ENCODE data around the gene AFF3.

DNA sequence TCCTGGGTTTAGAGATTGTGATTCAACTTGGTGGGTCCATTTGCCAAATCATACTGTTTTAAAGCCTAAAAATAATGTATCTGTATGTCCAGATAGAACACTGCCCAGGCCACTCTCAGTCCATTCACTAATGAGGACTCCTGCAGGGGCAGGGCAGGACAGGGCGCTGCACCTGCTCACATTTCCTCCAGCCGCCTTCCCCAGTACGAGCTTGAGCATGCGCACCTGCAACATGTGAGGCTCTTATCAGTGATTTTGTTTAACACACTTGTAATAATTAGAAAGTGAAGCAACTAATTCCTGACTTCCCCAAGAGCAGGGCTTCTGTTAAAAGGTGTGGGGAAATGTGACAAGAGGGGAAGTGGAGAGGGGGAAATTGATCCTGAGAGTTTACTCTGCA lies 89.7 kb downstream of the AFF3 start:
- no peak for TF ChIP-seq FOXM1 (IDR thresholded peaks at IDR 0.05; ENCODE audit: borderline replicate concordance)
- no peak for TF ChIP-seq ARNT (IDR thresholded peaks at IDR 0.05)
- TF ChIP-seq NFRKB (IDR thresholded peaks at IDR 0.05), result no peak
- TF ChIP-seq TARDBP (IDR thresholded peaks at IDR 0.05), result no peak
- no peak for TF ChIP-seq BHLHE40 (IDR thresholded peaks at IDR 0.05; ENCODE audit: borderline replicate concordance)
- no peak for TF ChIP-seq LEF1 (IDR thresholded peaks at IDR 0.05; ENCODE audit: borderline replicate concordance)
- TF ChIP-seq FOXK2 (IDR thresholded peaks at IDR 0.05), result no peak

Measured in HEK293T (cell line).